Progenitor cell of endocrine pancreas (in vitro differentiated cells): ENCODE data around the gene TP53TG5. TPM values are rescaled to one million over a fixed set of nuclear protein-coding genes. Genes with fewer than 3 reads are reported as not detected.

Experiments used
- DNase-seq: peaks from one replicate; pipeline ENCODE4 v3.0.0; 2021; ENCODE audit warnings: low spot score; ENCODE audit not compliant: unreplicated experiment
- H3K27ac Mint-ChIP-seq: 2 replicates; pipeline ENCODE4 v1.8.0; 2021; ENCODE audit warnings: mild to moderate bottlenecking, moderate library complexity, mixed read lengths
- H3K27me3 Mint-ChIP-seq: 2 replicates; pipeline ENCODE4 v1.8.0; 2021; ENCODE audit warnings: mixed read lengths
- H3K36me3 Mint-ChIP-seq: 2 replicates; pipeline ENCODE4 v1.8.0; 2022; ENCODE audit warnings: mixed read lengths; ENCODE audit not compliant: insufficient read depth
- H3K4me1 Mint-ChIP-seq: 2 replicates; pipeline ENCODE4 v1.8.0; 2021; ENCODE audit warnings: low read depth, mixed read lengths
- H3K4me3 Mint-ChIP-seq: 2 replicates; pipeline ENCODE4 v1.8.0; 2021; ENCODE audit warnings: low read depth, mild to moderate bottlenecking, moderate library complexity, mixed read lengths
- H3K9me3 Mint-ChIP-seq: 2 replicates; pipeline ENCODE4 v1.8.0; 2021; ENCODE audit warnings: low read depth, mixed read lengths
- CTCF ChIP-seq: fragments of 200-600 bp; sonication (generic); IDR thresholded peaks from one replicate; pipeline ENCODE4 v1.5.0; 2021; ENCODE audit warnings: antibody characterized with exemption, mild to moderate bottlenecking; ENCODE audit not compliant: unreplicated experiment
- total RNA-seq: library from RNA; stranded (reverse); gene quantifications from 2 replicates; pipeline ENCODE4 v1.2.1, GENCODE V29; 2021

TP53TG5 gene
- total RNA-seq, 1 donor from 2014 or later = not detected

GRCh38 chr20:45368221-45368980 lies 9.7 kb downstream of the TP53TG5 start:
- no peak for TF ChIP-seq CTCF
- H3K9me3 Mint-ChIP-seq = no peaks in the 10 kb centered on the region

GRCh38 chr20:45367126-45367525 lies 11.0 kb downstream of the TP53TG5 start:
- Mint-ChIP-seq H3K4me1 (peaks cover 15% of the 10 kb centered on the region), H3K4me3 (no peak overlapping the region), H3K9me3 (no peaks in the 10 kb centered on the region), H3K27me3 (no peaks in the 10 kb centered on the region), H3K36me3 (peaks cover 10% of the 10 kb centered on the region), H3K27ac (no peak overlapping the region)
- no peak for DNase-seq
- no peak for TF ChIP-seq CTCF

More at GRCh38 chr20:45368221-45368980, 9.7 kb downstream of the TP53TG5 start:
- no peak overlapping the region for H3K27ac Mint-ChIP-seq
- peaks cover 11% of the 10 kb centered on the region for H3K4me1 Mint-ChIP-seq
- DNase-seq = no peak
- peaks cover 10% of the 10 kb centered on the region for H3K36me3 Mint-ChIP-seq
- H3K27me3 Mint-ChIP-seq = peaks cover 4% of the 10 kb centered on the region
- H3K4me3 Mint-ChIP-seq = no peak overlapping the region

- peaks cover 18% of the 10 kb centered on the region for H3K4me1 Mint-ChIP-seq
- no peak for DNase-seq
- H3K4me3 Mint-ChIP-seq = no peak overlapping the region
- no peak for TF ChIP-seq CTCF
- H3K27me3 Mint-ChIP-seq = no peaks in the 10 kb centered on the region
- peaks cover 10% of the 10 kb centered on the region for H3K36me3 Mint-ChIP-seq
- H3K27ac Mint-ChIP-seq = no peak overlapping the region
- H3K9me3 Mint-ChIP-seq = no peaks in the 10 kb centered on the region
Measured at GRCh38 chr20:45366631-45367030, 11.5 kb downstream of the TP53TG5 start.

- Mint-ChIP-seq H3K27ac (no peak overlapping the region), H3K36me3 (peaks cover 10% of the 10 kb centered on the region), H3K4me3 (no peak overlapping the region), H3K27me3 (no peaks in the 10 kb centered on the region), H3K4me1 (peaks cover 20% of the 10 kb centered on the region), H3K9me3 (no peaks in the 10 kb centered on the region)
- no peak for DNase-seq
- no peak for TF ChIP-seq CTCF
Measured at GRCh38 chr20:45366192-45366591, 11.9 kb downstream of the TP53TG5 start.

- Mint-ChIP-seq H3K4me1 (peaks cover 25% of the 10 kb centered on the region), H3K27me3 (no peaks in the 10 kb centered on the region), H3K4me3 (no peak overlapping the region), H3K36me3 (peaks cover 10% of the 10 kb centered on the region), H3K9me3 (no peaks in the 10 kb centered on the region), H3K27ac (no peak overlapping the region)
- no peak for DNase-seq
- no peak for TF ChIP-seq CTCF
Measured at GRCh38 chr20:45365444-45365970, 12.6 kb downstream of the TP53TG5 start.
